ENCODE results near the gene NPTXR.
"Not testable (repeated sequence)": the region's sequence is repeated elsewhere in the genome, so short reads cannot be mapped to it uniquely, and the experiment has no call there.

NPTXR gene

GRCh38 chr22:38830026-38830844 is 13.6 kb downstream of the NPTXR start:
- DNase-seq = no peak

- DNase-seq = no peak
Observed at GRCh38 chr22:38829485-38829884, 14.3 kb downstream of the NPTXR start.

GRCh38 chr22:38828616-38829205 is 15.1 kb downstream of the NPTXR start:
- DNase-seq = no peak

GRCh38 chr22:38828191-38828590 is 15.6 kb downstream of the NPTXR start:
- DNase-seq = no peak

- no peak for DNase-seq
Observed at GRCh38 chr22:38827510-38827909, 16.3 kb downstream of the NPTXR start.

- DNase-seq = no peak
Observed at GRCh38 chr22:38826801-38827200, 17.0 kb downstream of the NPTXR start.

GRCh38 chr22:38826386-38826785 is 17.4 kb downstream of the NPTXR start:
- no peak for DNase-seq

- DNase-seq = peak; percentile 70
Observed at GRCh38 chr22:38824585-38824984, 19.2 kb downstream of the NPTXR start.

GRCh38 chr22:38823637-38824036 is 20.2 kb downstream of the NPTXR start:
- DNase-seq = no peak

- DNase-seq = no peak
Observed at GRCh38 chr22:38823076-38823475, 20.8 kb downstream of the NPTXR start.

- no peak for DNase-seq
Observed at GRCh38 chr22:38820020-38820419, 23.8 kb downstream of the NPTXR start.

- no peak for DNase-seq
Observed at GRCh38 chr22:38819387-38819940, 24.4 kb downstream of the NPTXR start.

- DNase-seq = no peak
Observed at GRCh38 chr22:38817196-38817595, 26.6 kb downstream of the NPTXR start.

GRCh38 chr22:38815842-38816241 is 28.0 kb downstream of the NPTXR start:
- no peak for DNase-seq

- DNase-seq = no peak
Observed at GRCh38 chr22:38811241-38811640, 32.6 kb downstream of the NPTXR start.

- not testable (repeated sequence) for DNase-seq
Observed at GRCh38 chr22:38805041-38805593, 38.7 kb downstream of the NPTXR start.

GRCh38 chr22:38802671-38803121 is 41.1 kb downstream of the NPTXR start:
- DNase-seq = peak; percentile 98

GRCh38 chr22:38799265-38800002 is 44.4 kb downstream of the NPTXR start:
- peak; percentile 44 for DNase-seq

GRCh38 chr22:38798496-38798895 is 45.3 kb downstream of the NPTXR start:
- no peak for DNase-seq

GRCh38 chr22:38796262-38796957 is 47.4 kb downstream of the NPTXR start:
- DNase-seq = no peak

- no peak for DNase-seq
Observed at GRCh38 chr22:38795569-38795968, 48.3 kb downstream of the NPTXR start.

GRCh38 chr22:38793721-38794466 is 49.9 kb downstream of the NPTXR start, which contains the start of gene DNAL4:
TSS of gene DNAL4 (minus strand) at chr22:38794143. CDS start at chr22:38782731, 11,412 bp downstream.
- peak; percentile 98 for DNase-seq

All from EL (cell line).